Measurements from ENCODE around the gene KREMEN1.

DNA sequence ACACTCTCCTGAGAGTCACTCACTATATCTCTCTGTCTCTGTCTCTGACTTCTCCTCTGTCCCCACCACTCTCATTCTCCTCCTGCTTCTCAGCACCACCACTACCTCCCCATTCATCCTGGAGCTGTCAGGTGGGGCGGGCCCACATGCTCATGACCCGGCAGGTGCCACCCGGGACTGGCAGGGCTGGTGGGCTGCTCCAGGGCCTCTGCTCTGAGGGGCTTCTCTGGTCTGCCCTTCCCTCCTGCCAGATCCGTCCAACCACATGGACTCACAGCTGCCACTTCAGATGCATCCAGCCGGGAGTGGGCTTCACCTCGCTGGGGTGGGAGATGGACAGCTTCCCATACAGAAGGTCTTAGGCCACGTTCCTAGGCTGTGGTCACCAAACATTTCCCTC is 128.1 kb downstream of the KREMEN1 start:
- TF ChIP-seq REST (IDR thresholded peaks at IDR 0.05; ENCODE audit: insufficient read depth in 1 of 2, low read depth in 2 of 2, low read length in 1 of 2), result no peak
- TF ChIP-seq, protein P1, sequence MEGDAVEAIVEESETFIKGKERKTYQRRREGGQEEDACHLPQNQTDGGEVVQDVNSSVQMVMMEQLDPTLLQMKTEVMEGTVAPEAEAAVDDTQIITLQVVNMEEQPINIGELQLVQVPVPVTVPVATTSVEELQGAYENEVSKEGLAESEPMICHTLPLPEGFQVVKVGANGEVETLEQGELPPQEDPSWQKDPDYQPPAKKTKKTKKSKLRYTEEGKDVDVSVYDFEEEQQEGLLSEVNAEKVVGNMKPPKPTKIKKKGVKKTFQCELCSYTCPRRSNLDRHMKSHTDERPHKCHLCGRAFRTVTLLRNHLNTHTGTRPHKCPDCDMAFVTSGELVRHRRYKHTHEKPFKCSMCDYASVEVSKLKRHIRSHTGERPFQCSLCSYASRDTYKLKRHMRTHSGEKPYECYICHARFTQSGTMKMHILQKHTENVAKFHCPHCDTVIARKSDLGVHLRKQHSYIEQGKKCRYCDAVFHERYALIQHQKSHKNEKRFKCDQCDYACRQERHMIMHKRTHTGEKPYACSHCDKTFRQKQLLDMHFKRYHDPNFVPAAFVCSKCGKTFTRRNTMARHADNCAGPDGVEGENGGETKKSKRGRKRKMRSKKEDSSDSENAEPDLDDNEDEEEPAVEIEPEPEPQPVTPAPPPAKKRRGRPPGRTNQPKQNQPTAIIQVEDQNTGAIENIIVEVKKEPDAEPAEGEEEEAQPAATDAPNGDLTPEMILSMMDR (IDR thresholded peaks at IDR 0.05), result no peak
- no peak for TF ChIP-seq POLR2AphosphoS5 (IDR thresholded peaks at IDR 0.05; ENCODE audit: low read depth, low read length)
- no peak for TF ChIP-seq SIN3A (IDR thresholded peaks at IDR 0.05; ENCODE audit: borderline replicate concordance, insufficient read depth, low read depth, low read length)
- no peak for TF ChIP-seq TCF7L2 (IDR thresholded peaks at IDR 0.05; ENCODE audit: low read depth, low read length)
